K562 (cell line): ENCODE measurements around the gene CD82. TPM values are rescaled to one million over a fixed set of nuclear protein-coding genes. Genes with fewer than 3 reads are reported as not detected.

ENCODE experiments used
- ATAC-seq: fragments of 200-7000 bp; cut with Tn5 transposase; 3 replicates; pipeline ENCODE4 v1.9.1; 2020; ENCODE audit warnings: moderate library complexity
- BruUV-seq: library from RNA; stranded (reverse); fragments of 400-500 nt; replicated peaks from 2 replicates; lab custom pipeline; 2021; lab: Mats Ljungman, UMichigan
- CTCF ChIA-PET: fragments of 300-600 bp; formaldehyde crosslinking; extraction: SDS; loops from one replicate; lab custom pipeline; 2021; ENCODE audit warnings: low intra/inter-chr PET ratio; lab: Yijun Ruan, JAX
- POLR2A ChIA-PET: fragments of 300-600, 350-650 bp; sonication (Branson Sonifier 250); formaldehyde crosslinking; extraction: SDS; loops from one replicate; lab custom pipeline; 2021; ENCODE audit warnings: antibody characterized with exemption, inconsistent platforms; lab: Yijun Ruan, JAX
- DNase-seq, 4 experiments: peaks; one replicate each; pipeline versions ENCODE4 v3.0.0 to v3.0.0-alpha.2; 2011 to 2018; ENCODE audit warnings: low spot score in 3 of 4, mixed read lengths in 3 of 4; ENCODE audit errors: extremely low read depth in 1 of 4
- FAIRE-seq: peaks from 2 replicates; lab custom pipeline; 2011; peaks lifted over from hg19 to GRCh38; lab: Jason Lieb, UNC
- H2AFZ ChIP-seq: 2 replicates; pipeline ENCODE4 v1.6.0; 2011; ENCODE audit warnings: low read depth, low read length, control low read depth, inconsistent platforms
- H3K27ac ChIP-seq: fragments of 200-600 bp; 3 replicates; pipeline ENCODE4 v1.8.0; 2011; ENCODE audit warnings: low read depth, mild to moderate bottlenecking, control low read depth, inconsistent platforms, low read length, moderate library complexity, mixed read lengths; ENCODE audit errors: extremely low read depth
- H3K27me3 ChIP-seq, 2 experiments: fragments of 300-600 bp in 1 of 2; 2 replicates in 1 of 2; 3 replicates in 1 of 2; pipeline versions ENCODE4 v1.6.0 to v1.8.0; 2011; ENCODE audit warnings: inconsistent platforms in 2 of 2, low read length in 2 of 2, mild to moderate bottlenecking in 1 of 2, mixed read lengths in 1 of 2, moderate library complexity in 1 of 2; ENCODE audit not compliant: control insufficient read depth in 2 of 2, insufficient read depth in 2 of 2
- H3K36me3 ChIP-seq: fragments of 300-600 bp; 3 replicates; pipeline ENCODE4 v1.8.0; 2011; ENCODE audit warnings: mild to moderate bottlenecking, low read length, inconsistent platforms; ENCODE audit not compliant: control insufficient read depth, insufficient read depth
- H3K4me1 ChIP-seq, 2 experiments: fragments of 200-600 bp in 1 of 2; replicated peaks in 1 of 2; 2 replicates in 1 of 2; 3 replicates in 1 of 2; pipeline versions ENCODE4 v1.5.1 to v1.8.0; 2011; ENCODE audit warnings: inconsistent platforms in 2 of 2, low read length in 2 of 2, mild to moderate bottlenecking in 1 of 2, mixed read lengths in 1 of 2, moderate library complexity in 1 of 2; ENCODE audit not compliant: control insufficient read depth in 2 of 2, insufficient read depth in 2 of 2
- H3K4me2 ChIP-seq: 2 replicates; pipeline ENCODE4 v1.6.1; 2011; ENCODE audit warnings: low read length, control low read depth, inconsistent platforms, mixed read lengths; ENCODE audit not compliant: insufficient read depth
- H3K4me3 ChIP-seq: fragments of 200-600 bp; sonication (generic), shearing (Covaris generic); 2 replicates; pipeline ENCODE4 v1.5.1; 2016; ENCODE audit warnings: control low read depth, inconsistent platforms
- H3K79me2 ChIP-seq: fragments of 200-600 bp; 3 replicates; pipeline ENCODE4 v1.8.0; 2011; ENCODE audit warnings: low read length, inconsistent platforms; ENCODE audit not compliant: control insufficient read depth, insufficient read depth
- H3K9ac ChIP-seq, 2 experiments: 2 replicates each; pipeline versions ENCODE4 v1.6.0 to v1.6.1; 2011; ENCODE audit warnings: low read depth in 2 of 2, low read length in 2 of 2, control low read depth in 1 of 2, inconsistent platforms in 1 of 2, mild to moderate bottlenecking in 1 of 2, mixed read lengths in 1 of 2; ENCODE audit not compliant: insufficient read depth in 1 of 2
- H3K9me1 ChIP-seq: one replicate; pipeline ENCODE4 v1.6.0; 2011; ENCODE audit warnings: inconsistent platforms, mild to moderate bottlenecking, low read length, moderate library complexity; ENCODE audit not compliant: control insufficient read depth, insufficient read depth
- H3K9me3 ChIP-seq: replicated peaks from 2 replicates; pipeline ENCODE4 v1.5.1; 2011; ENCODE audit warnings: low read depth, low read length, inconsistent platforms; ENCODE audit not compliant: control insufficient read depth, insufficient read depth
- H4K20me1 ChIP-seq: replicated peaks from 2 replicates; pipeline ENCODE4 v1.6.1; 2011; ENCODE audit warnings: low read length, inconsistent platforms, mixed read lengths; ENCODE audit not compliant: control insufficient read depth, insufficient read depth
- NUFIP1 ChIP-seq: fragments of 450-650 bp; IDR thresholded peaks from 2 replicates; pipeline ENCODE4 v1.6.1; 2018; ENCODE audit not compliant: partially characterized antibody
- ZNF121 ChIP-seq: sonication (generic); formaldehyde crosslinking; conservative IDR thresholded peaks from 2 replicates; pipeline ENCODE4 v1.8.0; 2022; ENCODE audit warnings: missing genetic modification reagents
- WGBS: fragments of 100-300 bp; shearing (Covaris generic); methylation state at CpG from one replicate; pipeline ENCODE4 v1.1.6; 2016; ENCODE audit warnings: low coverage, mixed read lengths; ENCODE audit not compliant: insufficient coverage; ENCODE audit errors: missing lambda C conversion rate; 5-methylcytosine and 5-hydroxymethylcytosine counted together
- in situ Hi-C: fragments of 300-500 bp; cut with MboI; formaldehyde crosslinking; loops from 4 replicates; pipeline ENCODE4 v1.15.0; 2018; ENCODE audit warnings: inconsistent platforms, mixed read lengths
- intact Hi-C: fragments of 100-400 bp; cut with micrococcal nuclease; formaldehyde crosslinking; loops from 2 replicates; pipeline ENCODE4 v1.14.2; 2022
- polyA plus RNA-seq, 8 experiments: library from polyadenylated mRNA; depleted of rRNA in 4 of 8; stranded (reverse) in 5 of 8; unstranded in 3 of 8; fragments of >200 nt; fragmentation: Nextera tagmentation in 2 of 8; fragmentation: Illumina TruSeq in 1 of 8; extraction: Ambion mirVana in 2 of 8; extraction: Trizol in 1 of 8; gene quantifications; 2 replicates each; pipeline versions ENCODE4 v1.2.1 to v1.2.3, GENCODE V29; 2011 to 2014; ENCODE audit warnings: inconsistent platforms in 1 of 8, missing spikeins in 1 of 8
- total RNA-seq, 7 experiments: library from RNA; depleted of rRNA in 6 of 7; stranded (reverse); fragments of >200 nt in 6 of 7; fragmentation: Illumina TruSeq in 2 of 7; extraction: Trizol in 2 of 7; gene quantifications; 2 replicates each; pipeline versions ENCODE4 v1.2.1 to v1.2.3, GENCODE V29; 2011 to 2021; ENCODE audit warnings: low replicate concordance in 1 of 7
- TF ChIP-seq, protein P1 (sequence below): sonication (generic); formaldehyde crosslinking; IDR thresholded peaks from 2 replicates; pipeline ENCODE4 v1.8.1; 2023; ENCODE audit warnings: mild to moderate bottlenecking, missing genetic modification reagents

Gene CD82
- total and polyA plus RNA-seq, 9 of the 15 experiments (the other 6 are each of a cell fraction or from before 2014, with no cell fraction given) = 0.27 to 9.4 (median 3.0) TPM

DNA sequence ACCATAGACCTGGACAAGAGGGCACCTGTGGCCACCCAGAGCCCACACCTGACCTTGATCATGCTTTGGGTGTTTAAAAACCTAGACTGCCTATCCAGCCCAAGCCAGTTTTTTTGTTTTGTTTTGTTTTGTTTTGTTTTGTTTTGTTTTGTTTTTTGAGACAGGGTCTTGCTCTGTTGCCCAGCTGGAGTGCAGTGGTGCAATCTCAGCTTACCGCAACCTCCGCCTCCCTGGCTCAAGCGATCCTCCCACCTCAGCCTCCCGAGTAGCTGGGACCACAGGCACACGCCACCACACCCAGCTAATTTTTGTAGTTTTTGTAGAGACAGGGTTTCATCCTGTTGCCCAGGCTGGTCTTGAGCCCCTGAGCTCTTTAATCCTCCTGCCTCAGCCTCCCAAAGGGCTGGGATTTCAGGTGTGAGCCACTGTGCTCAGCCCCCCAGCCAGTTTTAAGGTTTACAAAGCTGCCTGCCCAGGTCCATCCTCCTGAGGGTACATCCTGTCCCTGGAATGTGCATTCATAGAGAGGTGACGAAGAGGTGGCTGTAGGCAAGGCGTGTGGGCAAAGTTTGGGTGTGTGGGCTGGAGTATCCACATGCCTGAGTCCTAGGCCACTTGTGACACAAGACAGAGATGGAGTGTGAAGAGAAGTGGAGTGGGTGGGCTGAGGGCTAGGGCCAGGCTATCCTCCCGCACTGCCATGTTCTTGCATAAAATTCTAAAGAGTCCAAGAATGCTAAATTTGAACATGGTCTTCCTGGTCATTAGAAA is 3.3 kb upstream of the CD82 start:
- Histone ChIP-seq H3K9ac (no peak overlapping the region), H3K9me1 (no peaks in the 10 kb centered on the region), H3K4me1 (peaks cover 19 to 33% of the 10 kb centered on the region in 2 experiments), H3K4me3 (no peak overlapping the region), H3K27ac (no peak overlapping the region), H3K79me2 (no peaks in the 10 kb centered on the region), H2AFZ (no peak overlapping the region), H3K36me3 (no peaks in the 10 kb centered on the region), H3K9me3 (no peaks in the 10 kb centered on the region), H3K4me2 (no peak overlapping the region), H4K20me1 (no peaks in the 10 kb centered on the region), H3K27me3 (no peaks in the 10 kb centered on the region)
- FAIRE-seq (no peak), ATAC-seq (no peak), DNase-seq (no peak)
- in situ Hi-C loops (loop anchor here (5.0 kb wide), 1 partner anchor 45 kb away; no protein-coding TSS in a partner anchor), intact Hi-C loops (loop anchor here (10.0 kb wide), 1 partner anchor 223 kb away; no protein-coding TSS in a partner anchor)
- TF ChIP-seq NUFIP1 (no peak), ZNF121 (CRISPR knock-in tag) (peak; percentile 70)
- TF ChIP-seq, protein P1, sequence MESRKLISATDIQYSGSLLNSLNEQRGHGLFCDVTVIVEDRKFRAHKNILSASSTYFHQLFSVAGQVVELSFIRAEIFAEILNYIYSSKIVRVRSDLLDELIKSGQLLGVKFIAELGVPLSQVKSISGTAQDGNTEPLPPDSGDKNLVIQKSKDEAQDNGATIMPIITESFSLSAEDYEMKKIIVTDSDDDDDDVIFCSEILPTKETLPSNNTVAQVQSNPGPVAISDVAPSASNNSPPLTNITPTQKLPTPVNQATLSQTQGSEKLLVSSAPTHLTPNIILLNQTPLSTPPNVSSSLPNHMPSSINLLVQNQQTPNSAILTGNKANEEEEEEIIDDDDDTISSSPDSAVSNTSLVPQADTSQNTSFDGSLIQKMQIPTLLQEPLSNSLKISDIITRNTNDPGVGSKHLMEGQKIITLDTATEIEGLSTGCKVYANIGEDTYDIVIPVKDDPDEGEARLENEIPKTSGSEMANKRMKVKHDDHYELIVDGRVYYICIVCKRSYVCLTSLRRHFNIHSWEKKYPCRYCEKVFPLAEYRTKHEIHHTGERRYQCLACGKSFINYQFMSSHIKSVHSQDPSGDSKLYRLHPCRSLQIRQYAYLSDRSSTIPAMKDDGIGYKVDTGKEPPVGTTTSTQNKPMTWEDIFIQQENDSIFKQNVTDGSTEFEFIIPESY (CRISPR knock-in tag) = peak; percentile 44; the same call in 1 of the 2 replicates
- WGBS = 75% methylated on average over 8 of the region's 8 CpGs
- ChIA-PET POLR2A (interaction anchor here (1.0 kb wide), 1 partner anchor 55 kb away, joined by 5 read pairs; no protein-coding TSS in a partner anchor), CTCF (no interaction called here)
- no TSS peak for BruUV-seq
